ENCODE data around the gene ZMAT2. TPM values are rescaled to one million over a fixed set of nuclear protein-coding genes. Genes with fewer than 3 reads are reported as not detected.

The ZMAT2 gene
- total RNA-seq, 4 donors from 2014 or later: 35.1 to 46.0 (median 37.5) TPM

- DNase-seq: no peak
- TF ChIP-seq CTCF (IDR thresholded peaks at IDR 0.05) (no peak), POLR2A (IDR thresholded peaks at IDR 0.05) (no peak)
These were observed 25.6 kb upstream of the ZMAT2 start for GRCh38 chr5:140674629-140675028.

GRCh38 chr5:140677947-140678346 lies 22.3 kb upstream of the ZMAT2 start:
- peaks cover 40 to 48% of the 10 kb centered on the region in 2 donors for H3K36me3 ChIP-seq
- no peaks in the 10 kb centered on the region for H3K27me3 ChIP-seq
- WGBS, 2 donors: 90 to 97% methylated on average over 3 of the region's 3 CpGs
- H3K9me3 ChIP-seq: no peaks in the 10 kb centered on the region
- no peak overlapping the region for H3K4me3 ChIP-seq (replicated peaks in 1 of 3)
- no peak for DNase-seq
- no peak overlapping the region for H3K27ac ChIP-seq
- H3K4me1 ChIP-seq: no peaks in the 10 kb centered on the region
- intact Hi-C loops (cut with DNase I): no loop called here
- TF ChIP-seq CTCF (IDR thresholded peaks at IDR 0.05): no peak

More at GRCh38 chr5:140674629-140675028, 25.6 kb upstream of the ZMAT2 start:
- Histone ChIP-seq H3K27ac (no peak overlapping the region), H3K27me3 (no peaks in the 10 kb centered on the region), H3K4me3 (replicated peaks in 1 of 3) (no peak overlapping the region), H3K4me1 (no peaks in the 10 kb centered on the region), H3K36me3 (peaks cover 33 to 55% of the 10 kb centered on the region in 2 donors), H3K9me3 (no peaks in the 10 kb centered on the region)
- 91 to 94% methylated on average over 4 of the region's 4 CpGs for WGBS, 2 donors
- intact Hi-C loops (cut with DNase I): no loop called here

- TF ChIP-seq CTCF (IDR thresholded peaks at IDR 0.05) (no peak), POLR2A (IDR thresholded peaks at IDR 0.05) (no peak)
- Histone ChIP-seq H3K27ac (no peak overlapping the region), H3K9me3 (no peaks in the 10 kb centered on the region), H3K36me3 (peaks cover 38 to 44% of the 10 kb centered on the region in 2 donors), H3K27me3 (no peaks in the 10 kb centered on the region), H3K4me1 (no peaks in the 10 kb centered on the region), H3K4me3 (replicated peaks in 1 of 3) (no peak overlapping the region)
- intact Hi-C loops (cut with DNase I): no loop called here
- WGBS, 2 donors: 95 to 98% methylated on average over 7 of the region's 7 CpGs
- no peak for DNase-seq
These were observed 21.3 kb upstream of the ZMAT2 start for GRCh38 chr5:140678993-140679392.

- peaks cover 25 to 34% of the 10 kb centered on the region in 2 donors for H3K36me3 ChIP-seq
- intact Hi-C loops (cut with DNase I): loop anchor here (10.0 kb wide), 1 partner anchor 446 kb away; no protein-coding TSS in a partner anchor
- peak overlapping the region; percentile 12 to 58 (median 45) for H3K4me3 ChIP-seq (replicated peaks in 1 of 3)
- peaks cover 15% of the 10 kb centered on the region in 2 donors for H3K4me1 ChIP-seq
- no peaks in the 10 kb centered on the region for H3K9me3 ChIP-seq
- TF ChIP-seq CTCF (IDR thresholded peaks at IDR 0.05): no peak
- no peak for TF ChIP-seq POLR2A (IDR thresholded peaks at IDR 0.05)
- no peak for DNase-seq
- WGBS, 2 donors: 47 to 58% methylated on average over 8 of the region's 8 CpGs
- no peaks in the 10 kb centered on the region for H3K27me3 ChIP-seq
- peak overlapping the region in 2 of 3 donors; percentile 69 to 77 for H3K27ac ChIP-seq
These were observed 9.8 kb upstream of the ZMAT2 start for GRCh38 chr5:140690376-140690932.

All from thyroid gland (tissue), 4 donors.